H1 (cell line): ENCODE data around the gene RASAL2. TPM values are rescaled to one million over a fixed set of nuclear protein-coding genes. Genes with fewer than 3 reads are reported as not detected.

Experiments
- ASH2L ChIP-seq: fragments of 200-600, 300-600 bp; sonication (generic); IDR thresholded peaks from one replicate; pipeline ENCODE4 v1.7.1; 2017; ENCODE audit warnings: low read length
- CBX8 ChIP-seq: fragments of 300-800, 300-1000 bp; sonication (generic); IDR thresholded peaks from 2 replicates; pipeline ENCODE4 v1.7.1; 2016; ENCODE audit warnings: low read depth, low read length, borderline replicate concordance
- EP300 ChIP-seq, 2 experiments: IDR thresholded peaks; 1 replicate in 1 of 2; 2 replicates in 1 of 2; pipeline ENCODE4 v1.6.1; 2011 to 2012; ENCODE audit warnings: low read depth in 2 of 2, low read length in 2 of 2, mild to moderate bottlenecking in 2 of 2, borderline replicate concordance in 1 of 2, inconsistent platforms in 1 of 2, moderate library complexity in 1 of 2
- SRF ChIP-seq: IDR thresholded peaks from 2 replicates; pipeline ENCODE4 v1.6.1; 2011; ENCODE audit warnings: mild to moderate bottlenecking, low read depth, low read length, moderate library complexity
- polyA plus RNA-seq, 7 experiments: library from polyadenylated mRNA; depleted of rRNA in 3 of 7; stranded (reverse) in 5 of 7; unstranded in 2 of 7; fragments of >200 nt in 5 of 7; fragments of 200-250 nt in 2 of 7; gene quantifications; 1 replicate in 5 of 7; 2 replicates in 1 of 7; 4 replicates in 1 of 7; pipeline versions ENCODE4 v1.2.1 to v1.2.3, GENCODE V29; 2011 to 2013; ENCODE audit warnings: missing spikeins in 2 of 7, mixed read lengths in 2 of 7
- total RNA-seq: library from RNA; stranded (reverse); fragmentation: NEBNext Ultra II Directional; extraction: Animal tissue kit (Norgen Biotek cat#: 25700); gene quantifications from 2 replicates; pipeline ENCODE4 v1.2.1, GENCODE V29; 2021
- TF ChIP-seq, protein P1 (sequence below): IDR thresholded peaks from 2 replicates; pipeline ENCODE4 v1.6.1; 2012; ENCODE audit warnings: inconsistent platforms

Gene RASAL2
- total and polyA plus RNA-seq, 2 of the 8 experiments (the other 6 are each of a cell fraction or from before 2014, with no cell fraction given), result 15.9 to 32.5 TPM

DNA sequence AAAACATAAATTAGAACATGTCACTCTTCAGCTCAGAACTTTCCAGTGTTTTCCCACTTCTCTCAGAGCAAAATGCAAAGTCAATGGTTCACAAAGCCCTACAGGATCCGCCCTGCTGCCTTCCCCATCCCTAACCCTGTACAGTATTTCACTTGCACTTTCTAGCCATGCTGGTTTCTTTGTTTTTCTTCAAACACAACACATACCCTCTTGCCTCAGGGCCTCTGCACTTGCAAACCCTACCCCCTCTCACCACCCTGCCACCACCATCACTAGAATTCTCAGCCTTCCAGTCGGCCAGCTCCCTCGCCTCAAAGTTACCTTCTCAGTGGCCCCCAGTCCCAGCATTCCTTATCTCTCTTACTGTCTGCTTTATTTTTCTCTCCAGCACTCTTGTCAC is 436.6 kb downstream of the RASAL2 start (continued):
- TF ChIP-seq, protein P1, sequence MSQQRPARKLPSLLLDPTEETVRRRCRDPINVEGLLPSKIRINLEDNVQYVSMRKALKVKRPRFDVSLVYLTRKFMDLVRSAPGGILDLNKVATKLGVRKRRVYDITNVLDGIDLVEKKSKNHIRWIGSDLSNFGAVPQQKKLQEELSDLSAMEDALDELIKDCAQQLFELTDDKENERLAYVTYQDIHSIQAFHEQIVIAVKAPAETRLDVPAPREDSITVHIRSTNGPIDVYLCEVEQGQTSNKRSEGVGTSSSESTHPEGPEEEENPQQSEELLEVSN, result no peak
- no peak for TF ChIP-seq EP300 (IDR thresholded peaks at IDR 0.05; ENCODE audit: borderline replicate concordance in 1 of 2, low read depth in 2 of 2, low read length in 2 of 2)
- no peak for TF ChIP-seq SRF
- no peak for TF ChIP-seq ASH2L
- no peak for TF ChIP-seq CBX8
